GM19438 (cell line): ENCODE data around the gene FMN2.

Experiments
- ATAC-seq: cut with Tn5 transposase; IDR thresholded peaks from one replicate; pipeline ENCODE4 v1.9.1; 2021; ENCODE audit warnings: low read depth; ENCODE audit not compliant: unreplicated experiment

Gene FMN2

DNA sequence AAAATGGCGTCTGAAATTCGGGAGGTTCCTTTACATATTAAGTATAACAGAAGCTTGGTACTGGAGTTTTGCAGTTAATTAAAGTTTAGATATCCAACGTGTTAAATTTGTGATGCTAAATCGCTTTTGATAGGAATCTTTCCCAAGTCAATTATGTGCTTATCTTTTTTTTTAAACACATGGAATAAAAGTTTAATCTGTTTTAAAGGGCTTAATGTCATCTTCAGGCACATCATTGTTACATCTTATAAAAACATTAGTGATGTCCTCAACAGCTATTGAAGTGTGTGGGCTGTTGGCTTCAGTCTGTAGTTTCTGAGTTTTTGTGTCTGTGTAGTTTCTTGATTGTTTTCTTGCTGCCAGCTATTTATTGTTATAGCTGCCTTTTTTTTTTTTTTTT, 5.3 kb downstream of the FMN2 start:
- no peak for ATAC-seq

DNA sequence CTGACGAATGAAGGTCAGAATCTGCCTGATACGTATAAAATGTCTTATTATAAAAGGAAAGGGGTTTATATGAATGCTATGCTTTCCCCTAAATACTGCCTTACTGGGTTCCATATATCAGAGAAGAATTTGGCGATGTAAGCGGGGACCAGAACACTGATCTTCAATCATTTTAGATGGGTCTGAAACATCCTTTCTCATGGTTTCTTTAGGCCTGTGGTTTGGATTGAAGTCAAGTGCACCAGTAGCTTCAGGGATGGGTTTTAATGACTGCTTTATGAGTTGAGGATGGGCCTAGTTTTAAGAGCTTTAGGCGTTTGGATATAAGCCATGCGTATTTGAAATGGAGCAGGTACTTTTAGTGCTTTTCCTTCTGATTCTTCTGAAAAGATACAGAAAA, 6.9 kb downstream of the FMN2 start:
- no peak for ATAC-seq

DNA sequence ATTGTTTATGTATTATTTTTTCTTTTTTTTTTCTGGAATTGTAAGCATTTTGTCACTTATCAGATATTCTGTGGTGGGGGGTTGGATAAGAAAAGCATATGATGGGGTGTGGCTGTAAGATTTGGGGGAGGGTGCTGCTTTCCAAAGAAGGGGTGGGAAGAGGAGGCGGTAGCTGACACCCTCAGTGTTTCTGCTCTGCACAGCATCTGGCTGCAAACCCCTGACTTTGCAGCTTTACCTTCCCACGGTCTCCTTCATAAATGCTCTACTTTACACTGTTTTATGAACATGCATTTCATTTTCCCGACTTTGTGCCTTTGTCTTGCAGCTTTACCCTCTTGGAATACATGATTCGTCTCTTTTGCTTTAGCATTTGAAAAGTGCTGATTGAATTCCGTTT, 7.6 kb downstream of the FMN2 start:
- ATAC-seq, result no peak

DNA sequence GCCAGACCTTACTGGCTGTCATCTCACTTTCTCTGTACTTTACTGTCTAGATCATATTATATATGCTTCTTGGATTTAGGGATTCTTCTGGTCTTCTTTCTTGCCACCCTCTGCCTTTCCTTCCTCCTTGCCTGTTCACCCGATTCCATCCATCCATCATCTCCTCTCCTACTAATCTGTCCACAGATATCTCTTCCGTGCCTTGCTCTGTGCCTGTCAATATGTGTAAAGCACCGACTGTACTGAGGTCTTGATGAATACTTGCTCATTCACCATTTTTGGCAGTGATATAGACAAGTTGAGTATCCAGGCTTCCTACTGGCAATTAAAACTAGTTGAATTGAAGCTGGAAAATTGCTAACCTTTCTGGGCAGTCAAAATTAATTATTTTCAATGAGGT, 8.1 kb downstream of the FMN2 start:
- no peak for ATAC-seq

DNA sequence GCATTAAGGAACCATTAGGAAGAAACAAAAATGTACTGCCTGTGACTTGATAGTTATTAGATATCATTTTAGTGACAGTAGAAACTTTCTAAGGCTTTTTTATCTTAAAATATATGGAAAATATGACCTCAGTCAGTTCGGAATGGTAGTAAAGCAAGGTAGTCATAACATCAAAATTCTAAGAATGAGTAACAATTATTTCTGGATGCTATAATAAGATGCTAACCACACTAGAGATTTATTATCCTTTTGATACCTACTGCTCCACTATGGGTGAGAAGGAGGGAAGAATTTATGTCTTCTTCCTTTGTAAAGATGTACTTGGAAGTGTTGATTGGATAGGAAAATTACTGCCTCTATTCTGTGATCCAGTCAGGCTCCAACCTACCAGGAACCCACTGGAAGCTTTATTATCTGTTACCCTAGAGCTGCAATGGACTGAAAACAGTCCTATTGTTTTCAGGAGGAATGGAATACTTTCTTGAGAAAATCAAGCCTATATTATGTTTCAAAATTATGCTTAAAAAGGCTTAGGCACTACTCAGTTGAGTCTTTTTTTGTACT, 8.8 kb downstream of the FMN2 start:
- no peak for ATAC-seq

DNA sequence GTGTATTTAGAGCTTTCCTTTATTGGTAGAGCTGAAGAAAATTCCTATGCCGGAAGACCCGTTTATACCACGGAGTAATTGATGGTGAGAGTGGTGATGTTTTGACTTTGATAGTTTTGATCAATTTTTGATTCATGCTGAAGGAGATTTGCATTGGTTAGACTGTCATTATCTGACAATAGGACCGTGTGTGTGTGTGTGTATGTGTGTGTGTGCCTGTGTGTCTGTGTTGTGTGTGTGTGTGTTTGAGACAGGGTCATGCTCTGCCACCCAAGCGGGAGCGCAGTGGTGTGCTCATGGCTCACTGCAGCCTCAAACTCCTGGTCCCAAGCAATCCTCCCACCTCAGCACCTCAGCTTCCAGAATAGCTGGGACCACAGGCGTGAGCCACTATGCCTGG, 9.6 kb downstream of the FMN2 start:
- ATAC-seq, result no peak

DNA sequence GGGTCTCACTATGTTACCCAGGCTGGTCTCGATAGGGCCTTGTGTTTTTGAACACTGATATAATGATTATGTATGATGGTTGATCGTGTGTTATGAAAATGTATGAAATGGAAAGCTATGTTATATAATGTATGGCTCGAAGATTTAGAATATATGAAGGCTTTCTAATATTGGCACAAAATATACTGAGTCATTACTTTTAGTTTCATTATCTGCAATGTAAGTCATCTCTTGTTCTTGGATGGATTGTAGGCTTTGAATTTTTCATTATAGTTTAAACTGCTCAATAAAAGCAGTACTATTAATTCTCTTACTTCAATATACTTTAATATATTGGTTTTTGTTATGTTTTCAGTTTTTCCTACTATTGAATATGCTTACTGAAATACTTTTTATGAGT, 10.1 kb downstream of the FMN2 start:
- ATAC-seq, result no peak

DNA sequence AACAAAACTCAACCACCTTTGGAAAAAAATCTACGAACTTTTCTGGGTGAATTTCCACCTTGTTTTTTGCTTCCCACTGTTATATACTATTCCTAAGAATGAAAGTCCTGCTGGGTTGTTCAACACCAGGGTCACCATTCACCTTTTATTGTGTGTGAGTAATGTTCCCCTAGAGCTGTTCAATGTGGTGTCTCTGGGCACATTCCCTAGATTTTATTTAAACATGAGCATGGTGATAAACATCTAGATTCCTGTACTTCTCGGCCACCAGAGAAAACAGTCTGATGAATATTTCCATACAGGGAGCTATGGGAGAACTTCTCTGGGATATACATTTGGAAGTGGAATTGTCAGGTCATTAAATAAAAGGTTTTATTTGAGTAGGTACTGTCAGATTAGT, 13.0 kb downstream of the FMN2 start:
- no peak for ATAC-seq

DNA sequence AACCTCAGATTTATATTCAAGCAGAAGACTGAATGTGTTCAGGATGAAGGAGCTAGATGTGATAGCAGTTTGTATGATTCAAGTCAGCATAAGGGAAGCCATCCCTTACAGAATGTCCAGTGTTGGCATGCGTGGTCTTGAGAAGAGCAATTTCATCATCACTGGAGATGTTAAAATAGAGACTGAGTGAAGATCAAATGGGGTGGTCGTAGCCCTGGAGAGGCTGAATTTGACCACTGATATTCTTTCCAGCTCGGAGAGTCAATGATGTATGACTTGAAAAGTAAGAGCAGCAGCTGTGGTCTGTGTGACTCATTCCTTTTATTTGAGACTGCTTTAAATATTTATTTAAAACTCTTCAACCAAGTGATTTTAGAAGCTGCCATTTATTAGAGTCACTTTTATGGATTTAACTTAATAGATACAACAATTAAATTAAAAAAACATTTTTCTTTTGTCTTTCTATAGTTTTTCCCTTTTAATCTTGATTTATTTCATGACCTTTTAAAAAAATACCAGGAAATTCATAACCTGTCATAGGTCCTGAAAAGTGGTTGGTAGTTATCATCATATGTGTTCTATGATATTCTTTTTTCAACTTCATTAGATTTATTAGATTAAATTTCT, 15.5 kb downstream of the FMN2 start:
- ATAC-seq, result no peak

DNA sequence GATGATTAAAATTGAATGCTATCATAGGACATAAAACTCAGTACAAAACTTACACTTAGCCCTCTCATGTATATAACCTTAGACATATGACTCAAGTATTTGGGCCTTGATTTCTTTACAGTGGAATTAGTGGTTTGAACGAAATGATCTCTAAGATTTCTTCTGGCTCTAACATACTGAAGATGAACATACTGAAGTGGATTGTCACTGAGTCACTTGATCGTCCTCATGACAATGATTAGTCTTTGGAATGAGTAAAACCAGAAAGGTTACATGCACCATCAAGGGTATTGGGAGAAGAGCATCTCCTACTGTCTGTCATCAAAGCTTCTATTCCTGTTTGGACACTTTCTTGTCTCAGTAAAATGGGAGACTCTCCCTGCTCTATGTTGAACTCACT, 17.4 kb downstream of the FMN2 start:
- no peak for ATAC-seq

DNA sequence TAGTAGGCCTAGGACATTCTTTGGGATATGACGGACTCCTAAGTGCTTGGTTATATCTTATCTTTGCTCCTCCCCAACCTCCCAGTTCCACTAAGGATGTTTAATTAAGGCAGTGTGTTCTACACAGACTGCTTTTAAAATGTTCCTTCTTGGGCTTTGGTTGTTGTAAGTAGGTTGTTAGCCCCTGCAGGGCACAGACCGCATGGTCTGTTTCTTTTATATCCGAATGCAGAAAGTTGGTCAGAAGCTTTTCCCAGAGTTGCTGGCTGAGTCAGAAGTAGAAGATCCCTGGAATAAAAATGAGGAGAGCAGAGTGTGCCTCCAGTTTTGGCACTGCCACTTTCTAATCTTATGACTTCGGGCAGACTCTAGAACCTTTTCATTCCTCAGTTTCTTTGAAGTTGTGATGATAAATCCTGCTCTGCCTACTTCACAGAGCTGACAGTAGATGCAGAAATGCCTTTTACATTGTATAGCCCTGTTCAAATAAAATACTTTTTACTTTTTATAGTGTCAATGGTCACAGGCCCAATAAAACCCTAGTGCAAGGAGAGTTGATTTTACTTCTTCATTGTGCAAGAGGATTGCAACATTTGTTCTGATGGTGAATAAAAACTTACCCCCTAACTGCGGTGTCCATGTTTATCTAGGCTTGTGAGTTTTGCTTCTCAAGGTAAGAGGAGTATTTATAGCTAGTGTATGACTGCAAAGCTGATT, 18.4 kb downstream of the FMN2 start:
- no peak for ATAC-seq

DNA sequence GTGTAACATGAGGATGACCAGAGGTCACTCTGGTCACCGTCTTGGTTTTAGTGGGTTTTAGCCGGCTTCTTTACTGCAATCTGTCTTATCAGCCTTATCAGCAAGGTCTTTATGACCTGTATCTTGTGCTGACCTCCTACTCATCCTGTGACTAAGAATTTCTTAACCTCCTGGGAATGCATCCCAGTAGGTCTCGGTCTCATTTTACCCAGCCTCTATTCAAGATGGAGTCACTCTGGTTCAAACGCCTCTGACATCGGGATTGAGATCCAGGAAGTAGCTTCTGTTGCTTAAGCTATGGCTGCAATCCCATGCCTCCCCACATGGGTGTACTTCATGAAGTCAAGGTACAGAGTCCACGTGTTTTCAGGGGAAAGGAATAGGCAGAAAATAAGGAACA, 19.9 kb downstream of the FMN2 start:
- ATAC-seq, result no peak

DNA sequence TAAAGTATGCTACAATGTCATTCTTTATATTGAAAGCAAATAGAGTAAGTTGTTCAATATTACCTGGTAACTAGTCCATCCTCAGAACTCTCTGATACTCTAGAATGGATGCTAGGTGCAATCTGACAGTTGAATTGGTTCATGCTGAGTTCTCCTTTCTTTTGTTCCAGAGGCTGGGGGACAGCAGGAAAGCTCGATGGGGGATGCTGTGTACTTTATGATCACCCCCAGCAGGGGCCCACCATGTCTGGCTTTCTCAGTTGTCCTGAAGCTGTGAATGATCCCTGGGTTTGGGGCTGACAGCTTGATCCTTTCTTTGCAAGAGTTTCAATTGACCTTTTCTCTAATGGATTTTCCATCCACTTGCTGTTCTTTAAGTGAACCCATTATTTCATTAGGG, 22.5 kb downstream of the FMN2 start:
- ATAC-seq, result no peak

DNA sequence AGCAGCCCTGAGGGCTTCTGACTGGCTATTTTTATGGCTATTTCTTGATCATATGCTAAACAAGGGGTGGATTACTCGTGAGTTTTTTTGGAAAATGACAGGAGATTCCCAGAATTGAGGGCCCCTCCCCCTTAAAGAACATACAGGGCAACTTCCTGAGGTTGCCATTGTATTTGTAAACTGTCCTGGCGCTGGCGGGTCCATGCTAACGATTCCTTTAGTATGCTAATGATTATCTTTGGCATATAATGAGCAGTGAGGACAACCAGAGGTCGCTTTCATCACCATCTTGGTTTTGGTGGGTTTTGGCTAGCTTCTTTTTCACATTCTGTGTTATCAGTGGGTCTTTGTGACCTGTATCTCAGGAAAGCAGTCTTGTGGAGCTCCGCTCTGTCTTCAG, 24.1 kb downstream of the FMN2 start:
- no peak for ATAC-seq

DNA sequence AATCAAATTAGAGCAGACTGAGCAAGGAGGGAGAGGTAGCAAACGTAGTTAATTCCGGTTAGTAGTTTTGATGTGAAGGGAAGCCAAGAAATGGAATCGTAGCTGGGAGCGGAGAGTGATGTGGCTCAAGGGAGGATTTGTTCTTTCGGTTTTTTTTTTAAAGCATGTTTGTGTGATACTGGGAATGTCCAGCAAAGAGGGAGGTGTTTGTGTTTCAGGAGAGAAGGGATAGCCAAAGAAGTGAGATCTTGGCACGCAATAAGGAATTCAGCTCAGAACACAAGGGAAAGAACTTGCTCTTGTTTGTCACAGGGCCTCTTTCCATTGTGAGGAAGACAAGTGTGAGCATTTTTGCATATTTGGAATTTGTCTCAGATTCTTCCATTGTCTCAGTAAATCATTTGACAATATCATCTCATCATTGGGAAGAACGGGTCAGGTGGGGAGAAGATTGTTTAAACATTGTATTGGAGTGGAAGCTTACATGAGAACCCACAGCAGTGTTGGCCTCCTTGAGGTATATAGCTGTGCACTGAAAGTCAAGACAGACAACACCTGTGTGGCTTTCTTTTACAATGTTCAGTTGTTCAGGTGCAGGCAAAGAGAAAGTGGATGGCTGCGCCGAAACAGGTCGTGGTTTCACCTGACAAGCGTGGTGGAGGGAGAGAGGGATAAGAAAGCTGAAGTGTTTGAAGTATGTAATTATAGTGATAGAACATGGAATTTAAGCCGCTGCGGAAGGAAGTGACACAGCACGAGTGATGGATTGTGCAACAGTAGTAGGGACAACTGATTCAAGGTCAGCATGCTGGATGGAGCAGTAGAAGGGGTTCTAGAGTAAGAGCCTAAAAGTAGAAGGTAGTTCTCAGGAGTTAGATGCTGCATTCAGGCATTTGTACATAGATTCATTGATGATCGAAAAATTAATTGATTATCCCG, 25.4 kb downstream of the FMN2 start:
- no peak for ATAC-seq

DNA sequence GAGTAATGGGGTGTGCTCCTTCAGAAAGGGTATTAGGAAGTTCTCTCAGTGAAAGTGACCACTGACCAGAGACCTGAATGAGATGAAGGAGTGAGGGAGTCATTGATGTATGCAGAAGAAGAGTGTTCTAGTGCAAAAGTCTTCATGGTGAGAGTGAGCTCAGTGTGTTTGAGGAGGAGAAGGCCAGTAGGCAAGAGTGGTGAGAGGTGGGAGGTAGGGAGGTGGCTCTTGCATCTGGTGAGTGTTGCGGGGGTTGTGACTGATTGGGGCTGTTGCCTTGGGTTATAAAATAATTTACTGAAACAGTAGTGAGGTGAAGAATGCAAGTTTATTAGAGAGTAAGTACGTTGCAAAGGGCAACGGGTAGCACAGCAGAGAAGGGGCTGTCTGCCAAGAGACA, 26.2 kb downstream of the FMN2 start:
- ATAC-seq, result no peak

DNA sequence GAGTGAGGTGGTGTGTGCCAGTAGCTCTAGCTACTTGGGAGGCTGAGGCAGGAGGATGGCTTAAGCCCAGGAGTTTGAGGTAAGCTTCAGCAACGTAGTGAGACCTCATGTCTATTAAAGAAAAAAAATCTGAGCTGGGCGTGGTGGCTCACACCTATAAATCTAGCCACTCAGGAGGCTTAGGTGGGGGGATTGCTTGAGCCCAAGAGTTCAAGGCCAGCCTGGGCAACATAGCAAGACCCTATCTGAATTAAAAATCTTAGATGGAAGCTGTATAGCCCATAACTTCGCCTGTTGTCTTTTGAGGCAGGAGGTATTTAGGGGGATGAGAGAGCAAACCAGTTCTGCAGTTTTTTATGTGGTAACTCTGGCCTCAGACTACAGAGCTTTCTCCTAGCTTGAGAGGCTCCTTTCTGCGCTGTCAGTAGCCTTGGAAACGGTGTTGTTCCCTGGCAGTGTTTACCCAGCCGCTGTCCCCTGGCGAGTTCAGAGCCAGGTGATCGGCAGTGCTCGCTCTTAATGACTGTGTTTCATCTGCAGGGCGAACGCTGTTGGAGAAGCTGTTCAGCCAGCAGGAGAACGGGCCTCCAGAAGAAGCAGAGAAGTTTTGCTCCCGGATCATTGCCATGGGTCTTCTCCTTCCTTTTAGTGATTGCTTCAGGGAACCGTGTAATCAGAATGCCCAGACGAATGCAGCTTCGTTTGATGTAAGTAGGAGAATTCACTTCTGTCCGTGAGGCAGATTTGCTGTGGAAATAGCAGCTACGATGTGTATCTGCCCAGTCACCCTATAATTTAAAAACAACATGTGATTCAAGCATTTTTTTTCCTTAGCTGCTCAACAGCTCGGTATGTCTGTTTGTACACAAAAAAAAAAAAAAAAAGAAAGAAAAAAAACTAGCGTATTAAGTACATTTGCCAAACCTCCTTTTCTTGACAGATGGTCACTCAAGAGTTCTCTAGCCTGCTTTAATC, 31.2 kb downstream of the FMN2 start:
- no peak for ATAC-seq

DNA sequence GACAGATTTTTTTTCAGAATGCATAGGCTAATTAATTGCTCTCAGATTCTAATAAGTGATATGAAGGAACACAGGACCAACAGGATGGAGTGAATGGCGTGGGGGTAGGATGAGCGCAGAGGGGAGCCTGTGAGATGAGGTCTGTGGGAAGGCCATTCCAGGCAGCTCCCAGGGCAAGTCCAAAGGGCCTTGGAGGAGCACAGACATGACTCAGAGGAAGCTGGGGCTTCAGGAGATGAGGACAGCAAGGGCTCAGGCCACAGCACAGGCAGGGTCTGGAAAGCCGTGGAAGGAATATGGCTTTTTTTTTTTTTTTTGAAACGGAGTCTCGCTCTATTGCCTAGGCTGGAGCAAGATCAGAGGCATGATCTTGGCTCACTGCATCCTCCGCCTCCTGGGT, 35.1 kb downstream of the FMN2 start:
- no peak for ATAC-seq

DNA sequence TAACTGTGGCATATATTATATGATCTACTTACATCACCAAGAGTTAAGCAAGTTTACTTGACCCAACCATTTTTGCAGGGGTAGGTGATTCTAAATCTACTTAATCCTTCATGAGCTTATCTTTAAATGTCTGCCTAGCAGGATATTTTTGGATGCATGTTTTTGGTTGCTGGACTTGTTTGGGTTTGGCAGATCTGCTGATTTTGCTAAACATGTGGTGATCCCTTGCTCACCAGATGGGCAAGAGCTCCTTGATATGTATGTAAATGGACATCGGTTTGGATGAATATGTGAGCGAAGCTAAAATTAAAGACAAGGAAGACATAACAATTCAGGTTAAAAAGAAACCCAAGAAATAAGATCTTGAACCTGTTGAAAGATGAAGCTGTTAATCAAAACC, 36.7 kb downstream of the FMN2 start:
- ATAC-seq, result no peak

DNA sequence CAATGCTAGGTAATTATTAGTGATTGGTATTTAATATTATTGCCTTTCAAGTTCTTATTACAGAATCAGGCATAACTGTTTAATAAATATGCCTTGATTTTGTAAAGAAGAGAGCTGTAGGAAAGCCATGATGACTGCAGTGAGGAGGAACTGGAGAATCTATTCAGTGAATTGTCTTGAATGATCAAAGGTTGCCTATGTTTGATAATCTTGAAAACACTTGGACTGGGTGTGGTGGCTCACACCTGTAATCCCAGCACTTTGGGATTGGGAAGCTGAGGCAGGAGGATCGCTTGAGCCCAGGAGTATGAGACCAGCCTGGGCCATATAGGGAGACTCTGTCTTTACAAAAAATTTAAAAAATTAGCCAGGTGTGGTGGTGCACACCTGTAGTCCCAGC, 42.4 kb downstream of the FMN2 start:
- no peak for ATAC-seq
